PC-3 (cell line): ENCODE measurements around the gene TEX26. TPM values are rescaled to one million over a fixed set of nuclear protein-coding genes. Genes with fewer than 3 reads are reported as not detected.

Experiments
- ATAC-seq: fragments of 200-7000 bp; cut with Tn5 transposase; 2 replicates; pipeline ENCODE4 v1.9.1; 2020; ENCODE audit warnings: mild to moderate bottlenecking, moderate library complexity
- BruUV-seq: library from RNA; stranded (reverse); fragments of 400-500 nt; replicated peaks from 2 replicates; lab custom pipeline; 2021; lab: Mats Ljungman, UMichigan
- CTCF ChIA-PET: fragments of 300-600 bp; sonication (Branson Sonifier 250); formaldehyde crosslinking; loops from one replicate; lab custom pipeline; 2022; ENCODE audit warnings: antibody characterized with exemption; lab: Charles Lee
- POLR2A ChIA-PET: fragments of 300-600 bp; sonication (Branson Sonifier 250); formaldehyde crosslinking; loops from one replicate; lab custom pipeline; 2022; ENCODE audit warnings: antibody characterized with exemption; ENCODE audit not compliant: unreplicated experiment; lab: Charles Lee
- DNase-seq: peaks from one replicate; pipeline ENCODE4 v3.0.0-alpha.2; 2015
- H2AFZ ChIP-seq: fragments of 300-600 bp; sonication (generic); 2 replicates; pipeline ENCODE4 v1.6.0; 2016; ENCODE audit warnings: antibody characterized with exemption, low read length
- H3F3A ChIP-seq: fragments of 300-600 bp; sonication (generic); one replicate; pipeline ENCODE4 v1.6.0; 2017; ENCODE audit warnings: antibody characterized with exemption, low read length, control low read depth, mild to moderate bottlenecking; ENCODE audit not compliant: unreplicated experiment
- H3K27ac ChIP-seq: fragments of 300-600 bp; sonication (generic); 2 replicates; pipeline ENCODE4 v1.5.1; 2016; ENCODE audit warnings: mild to moderate bottlenecking, low read length
- H3K27me3 ChIP-seq: fragments of 300-600 bp; sonication (generic); 2 replicates; pipeline ENCODE4 v1.6.1; 2016; ENCODE audit warnings: low read length, mixed read lengths
- H3K36me3 ChIP-seq: fragments of 300-600 bp; sonication (generic); 2 replicates; pipeline ENCODE4 v1.6.1; 2016; ENCODE audit warnings: low read depth, mixed run types, low read length, mixed read lengths
- H3K4me1 ChIP-seq: fragments of 300-600 bp; sonication (generic); 2 replicates; pipeline ENCODE4 v1.5.1; 2016; ENCODE audit warnings: low read length; ENCODE audit not compliant: insufficient read depth
- H3K4me2 ChIP-seq: fragments of 300-600 bp; sonication (generic); 2 replicates; pipeline ENCODE4 v1.6.0; 2016; ENCODE audit warnings: low read length
- H3K4me3 ChIP-seq: fragments of 300-600 bp; sonication (generic); 2 replicates; pipeline ENCODE4 v1.5.1; 2016; ENCODE audit warnings: mild to moderate bottlenecking, low read length, mixed read lengths
- H3K79me2 ChIP-seq: fragments of 300-600 bp; sonication (generic); 2 replicates; pipeline ENCODE4 v1.6.1; 2017; ENCODE audit warnings: low read length, mixed read lengths
- H3K9ac ChIP-seq: fragments of 300-600 bp; sonication (generic); 2 replicates; pipeline ENCODE4 v1.6.0; 2016; ENCODE audit warnings: mild to moderate bottlenecking, low read length
- H3K9me2 ChIP-seq: fragments of 300-600 bp; sonication (generic); replicated peaks from 2 replicates; pipeline ENCODE4 v1.6.1; 2016; ENCODE audit warnings: mixed run types, low read length, mixed read lengths
- H3K9me3 ChIP-seq: fragments of 300-600 bp; sonication (generic); 2 replicates; pipeline ENCODE4 v1.6.1; 2016; ENCODE audit warnings: low read length, mixed read lengths
- H4K20me1 ChIP-seq: fragments of 300-600 bp; sonication (generic); 2 replicates; pipeline ENCODE4 v1.6.1; 2016; ENCODE audit warnings: low read length, mixed read lengths
- EZH2 ChIP-seq: fragments of 300-600 bp; sonication (generic); IDR thresholded peaks from one replicate; pipeline ENCODE4 v1.6.1; 2017; ENCODE audit warnings: antibody characterized with exemption, mild to moderate bottlenecking, low read length; ENCODE audit not compliant: unreplicated experiment
- EZH2phosphoT487 ChIP-seq: fragments of 300-600 bp; sonication (generic); IDR thresholded peaks from 2 replicates; pipeline ENCODE4 v1.6.1; 2018; ENCODE audit warnings: mild to moderate bottlenecking, antibody characterized with exemption, low read length, borderline replicate concordance
- intact Hi-C: fragments of 100-400 bp; cut with micrococcal nuclease; formaldehyde crosslinking; loops from 2 replicates; pipeline ENCODE4 v1.9.0; 2023
- total RNA-seq: library from RNA; depleted of rRNA; stranded (reverse); fragments of >200 nt; gene quantifications from 2 replicates; pipeline ENCODE4 v1.2.3, GENCODE V29; 2014
- TF ChIP-seq, protein P1 (sequence below): fragments of 300-600 bp; sonication (generic); conservative IDR thresholded peaks from 2 replicates; pipeline ENCODE4 v1.5.1; 2017; ENCODE audit warnings: antibody characterized with exemption, low read depth, mild to moderate bottlenecking, low read length

The TEX26 gene
- total RNA-seq, 1 experiment from 2014 or later = not detected

DNA sequence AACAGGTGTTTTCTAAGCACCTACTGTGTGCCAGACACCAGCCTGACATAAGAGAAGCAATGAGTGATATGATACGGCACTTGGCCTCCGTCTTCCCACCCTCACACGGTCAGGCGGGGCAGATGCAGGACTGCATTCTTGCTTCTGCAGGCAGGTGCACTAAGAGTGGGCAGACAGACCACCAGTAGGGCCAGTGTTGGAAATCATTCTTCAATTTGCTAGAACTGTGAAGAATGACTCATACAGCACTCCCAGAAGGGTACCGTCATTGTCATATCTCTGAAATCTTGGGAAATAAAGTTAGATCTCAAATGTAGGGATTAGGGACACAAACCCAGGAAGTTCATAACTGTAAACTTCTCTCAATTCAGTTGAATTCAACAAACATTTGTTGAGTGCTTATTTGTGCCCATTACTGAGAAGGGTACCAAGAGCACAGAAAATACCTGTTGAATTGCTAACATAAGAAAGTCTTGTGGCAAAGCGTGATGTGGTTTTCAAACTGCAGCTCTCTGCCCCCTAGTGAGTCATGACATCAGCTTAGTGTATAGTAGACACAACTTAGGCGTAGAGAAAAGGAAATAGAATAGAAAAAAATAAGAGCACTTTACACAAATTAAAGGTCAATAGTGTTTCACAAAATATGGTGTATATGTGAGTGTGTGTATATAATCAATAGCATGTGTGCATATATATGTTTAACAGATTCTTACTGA, 76.1 kb downstream of the TEX26 start:
- DNase-seq (no peak), ATAC-seq (no peak)
- Histone ChIP-seq H3K4me1 (0 out of 2 replicates have a peak, but pooled peaks cover 3% of the 10 kb centered on the region), H3K4me3 (no peak overlapping the region), H3K9me3 (no peaks in the 10 kb centered on the region), H4K20me1 (no peaks in the 10 kb centered on the region), H3K79me2 (no peaks in the 10 kb centered on the region), H3K27ac (no peak overlapping the region), H3K4me2 (no peak overlapping the region), H3F3A (no peaks in the 10 kb centered on the region), H3K9me2 (no peaks in the 10 kb centered on the region), H3K9ac (no peak overlapping the region), H2AFZ (no peak overlapping the region), H3K27me3 (peaks cover 48% of the 10 kb centered on the region), H3K36me3 (no peaks in the 10 kb centered on the region)
- TF ChIP-seq, protein P1, sequence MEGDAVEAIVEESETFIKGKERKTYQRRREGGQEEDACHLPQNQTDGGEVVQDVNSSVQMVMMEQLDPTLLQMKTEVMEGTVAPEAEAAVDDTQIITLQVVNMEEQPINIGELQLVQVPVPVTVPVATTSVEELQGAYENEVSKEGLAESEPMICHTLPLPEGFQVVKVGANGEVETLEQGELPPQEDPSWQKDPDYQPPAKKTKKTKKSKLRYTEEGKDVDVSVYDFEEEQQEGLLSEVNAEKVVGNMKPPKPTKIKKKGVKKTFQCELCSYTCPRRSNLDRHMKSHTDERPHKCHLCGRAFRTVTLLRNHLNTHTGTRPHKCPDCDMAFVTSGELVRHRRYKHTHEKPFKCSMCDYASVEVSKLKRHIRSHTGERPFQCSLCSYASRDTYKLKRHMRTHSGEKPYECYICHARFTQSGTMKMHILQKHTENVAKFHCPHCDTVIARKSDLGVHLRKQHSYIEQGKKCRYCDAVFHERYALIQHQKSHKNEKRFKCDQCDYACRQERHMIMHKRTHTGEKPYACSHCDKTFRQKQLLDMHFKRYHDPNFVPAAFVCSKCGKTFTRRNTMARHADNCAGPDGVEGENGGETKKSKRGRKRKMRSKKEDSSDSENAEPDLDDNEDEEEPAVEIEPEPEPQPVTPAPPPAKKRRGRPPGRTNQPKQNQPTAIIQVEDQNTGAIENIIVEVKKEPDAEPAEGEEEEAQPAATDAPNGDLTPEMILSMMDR = no peak
- TF ChIP-seq EZH2 = no peak
- TF ChIP-seq EZH2phosphoT487 = no peak
- intact Hi-C loops = no loop called here
- BruUV-seq = no TSS peak
- CTCF ChIA-PET = no interaction called here
- POLR2A ChIA-PET = no interaction called here

- H3K9me3 ChIP-seq = no peaks in the 10 kb centered on the region
- H3K9me2 ChIP-seq = no peaks in the 10 kb centered on the region
- POLR2A ChIA-PET = no interaction called here
- intact Hi-C loops = no loop called here
- no peaks in the 10 kb centered on the region for H3K36me3 ChIP-seq
- H3K4me2 ChIP-seq = no peak overlapping the region
- TF ChIP-seq EZH2phosphoT487 (no peak), EZH2 (no peak)
- TF ChIP-seq, protein P1 = no peak
- H3K27ac ChIP-seq = no peak overlapping the region
- no peaks in the 10 kb centered on the region for H4K20me1 ChIP-seq
- no TSS peak for BruUV-seq
- H3K4me1 ChIP-seq = 0 out of 2 replicates have a peak, but pooled peaks cover 3% of the 10 kb centered on the region
- H3K9ac ChIP-seq = no peak overlapping the region
- H3K4me3 ChIP-seq = no peak overlapping the region
- DNase-seq = no peak
- no peaks in the 10 kb centered on the region for H3K79me2 ChIP-seq
- CTCF ChIA-PET = no interaction called here
- no peak overlapping the region for H2AFZ ChIP-seq
- H3F3A ChIP-seq = no peaks in the 10 kb centered on the region
- peaks cover 45% of the 10 kb centered on the region for H3K27me3 ChIP-seq
- ATAC-seq = no peak
Observed at GRCh38 chr13:31009166-31009565, 76.7 kb downstream of the TEX26 start.

GRCh38 chr13:31010296-31010695, 77.8 kb downstream of the TEX26 start:
- no TSS peak for BruUV-seq
- DNase-seq = no peak
- Histone ChIP-seq H3K79me2 (no peaks in the 10 kb centered on the region), H2AFZ (no peak overlapping the region), H3K9me3 (no peaks in the 10 kb centered on the region), H3K4me1 (0 out of 2 replicates have a peak, but pooled peaks cover 3% of the 10 kb centered on the region), H4K20me1 (no peaks in the 10 kb centered on the region), H3K4me3 (no peak overlapping the region), H3K36me3 (no peaks in the 10 kb centered on the region), H3K9ac (no peak overlapping the region), H3K27me3 (peaks cover 40% of the 10 kb centered on the region), H3K27ac (no peak overlapping the region), H3F3A (no peaks in the 10 kb centered on the region), H3K4me2 (no peak overlapping the region), H3K9me2 (no peaks in the 10 kb centered on the region)
- ChIA-PET POLR2A (no interaction called here), CTCF (interaction anchor here (0.5 kb wide), 1 partner anchor 399 kb away, joined by 3 read pairs; no protein-coding TSS in a partner anchor)
- no peak for TF ChIP-seq EZH2
- TF ChIP-seq, protein P1 = no peak
- no peak for TF ChIP-seq EZH2phosphoT487
- intact Hi-C loops = no loop called here
- ATAC-seq = no peak
